ENCODE results near the gene SAMD10. TPM values are rescaled to one million over a fixed set of nuclear protein-coding genes. Genes with fewer than 3 reads are reported as not detected.

The SAMD10 gene
- total and polyA plus RNA-seq, 10 of the 15 experiments (the other 5 are each of a cell fraction or from before 2014, with no cell fraction given), result 1.3 to 51.4 (median 17.9) TPM

DNA sequence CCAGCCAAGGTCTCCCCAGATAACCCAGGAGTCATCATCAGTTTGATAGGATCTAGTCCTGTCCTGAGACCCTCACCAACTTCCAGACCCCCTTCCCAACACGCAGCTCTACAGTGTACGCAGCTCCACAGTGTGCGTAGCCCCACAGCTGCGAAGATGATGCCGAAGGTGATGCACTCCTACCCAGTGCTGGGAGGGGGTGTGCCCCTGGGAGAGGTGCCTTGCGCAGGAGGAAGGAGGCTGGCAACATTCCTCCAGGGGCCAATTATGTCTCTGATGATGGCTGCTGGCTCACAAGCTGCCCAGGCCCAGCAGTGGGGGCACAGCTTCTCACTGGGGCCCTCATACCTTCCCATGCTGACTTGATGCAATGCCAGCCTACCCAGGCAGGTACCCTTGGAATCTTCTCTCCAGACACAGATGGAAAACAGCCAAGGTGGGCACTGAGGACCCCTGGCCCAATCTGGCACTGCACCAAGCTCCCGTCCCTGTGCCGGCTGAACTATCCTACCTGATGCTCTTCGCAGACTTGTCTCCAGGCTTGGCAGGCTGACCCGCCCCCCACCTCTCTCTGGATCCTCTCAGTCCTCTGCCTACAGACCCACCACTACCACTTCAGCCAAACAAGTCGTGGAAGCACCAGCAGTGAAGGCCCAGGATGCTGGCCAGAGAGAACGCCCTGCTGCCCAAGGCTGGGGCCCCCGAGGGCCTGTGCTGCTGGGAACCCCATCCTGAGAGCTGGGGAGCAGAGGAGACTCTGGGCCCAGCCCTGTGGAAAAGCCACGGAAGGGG, 11.1 kb downstream of the SAMD10 start:
- CTCF ChIA-PET, result interaction anchor here (1.0 to 1.2 kb wide), 2 partner anchors 14 to 71 kb away, joined by 3 to 4 read pairs; no protein-coding TSS in a partner anchor
- TF ChIP-seq BRCA1 (IDR thresholded peaks at IDR 0.05; ENCODE audit: low read depth, low read length) (no peak), CBFB (IDR thresholded peaks at IDR 0.05; ENCODE audit: low read depth) (no peak), SIN3A (IDR thresholded peaks at IDR 0.05; ENCODE audit: low read depth, low read length) (no peak), KLF5 (IDR thresholded peaks at IDR 0.05; ENCODE audit: partially characterized antibody) (no peak), EED (IDR thresholded peaks at IDR 0.05; ENCODE audit: low read depth) (0 out of 2 replicates have a peak, but pooled peaks have one; percentile 12), POLR2A (IDR thresholded peaks at IDR 0.05; ENCODE audit: low read depth, low read length) (peak; percentile 28), CREM (IDR thresholded peaks at IDR 0.05; ENCODE audit: low read depth) (no peak)
- no peaks in the 10 kb centered on the region for H3K27me3 ChIP-seq (replicated peaks in 1 of 2; ENCODE audit: control insufficient read depth in 2 of 2, insufficient read depth in 2 of 2, low read length in 1 of 2)
- H3K9me3 ChIP-seq (replicated peaks; ENCODE audit: control insufficient read depth, insufficient read depth, low read length), result no peaks in the 10 kb centered on the region
- RAD21 ChIA-PET (ENCODE audit: unreplicated experiment), result no interaction called here
- peaks cover 11% of the 10 kb centered on the region for H3K4me1 ChIP-seq (ENCODE audit: control insufficient read depth, insufficient read depth, low read length)
- H3K79me2 ChIP-seq (ENCODE audit: control insufficient read depth, insufficient read depth, low read length), result peaks cover 15% of the 10 kb centered on the region
- H3K9ac ChIP-seq (ENCODE audit: control insufficient read depth, insufficient read depth, low read length), result peak overlapping the region; percentile 92
- peak; percentile 11; the same call in 1 of the 3 replicates for ATAC-seq
- no peak overlapping the region for H2AFZ ChIP-seq (ENCODE audit: control insufficient read depth, low read depth, low read length)
- peak overlapping the region; percentile 72 for H3K27ac ChIP-seq (ENCODE audit: control insufficient read depth, insufficient read depth)
- SMC1A ChIA-PET (ENCODE audit: uncharacterized antibody, unreplicated experiment), result no interaction called here
- peaks cover 6 to 13% of the 10 kb centered on the region in 2 experiments; a peak in 3 of 4 replicates for H3K36me3 ChIP-seq (ENCODE audit: control insufficient read depth in 2 of 2, insufficient read depth in 2 of 2, low read length in 1 of 2)
- peak overlapping the region; percentile 82 for H3K4me3 ChIP-seq
- intact Hi-C loops (cut with micrococcal nuclease; ENCODE audit: unreplicated experiment) (no loop called here), in situ Hi-C loops (cut with MboI) (no loop called here)
- no peaks in the 10 kb centered on the region for H4K20me1 ChIP-seq (ENCODE audit: control insufficient read depth, insufficient read depth)
- H3K4me2 ChIP-seq (ENCODE audit: control insufficient read depth, insufficient read depth), result peak overlapping the region; percentile 97
- no peak for FAIRE-seq
- no TSS peak for BruUV-seq (replicated peaks)
- POLR2A ChIA-PET, result interaction anchor here (1.4 kb wide), 1 partner anchor 11 kb away, joined by 11 read pairs; the partner anchor contains the start of gene UCKL1
- DNase-seq (ENCODE audit: low read depth, low spot score), result no peak
- 78% methylated on average over 14 of the region's 14 CpGs for WGBS (ENCODE audit: insufficient coverage, insufficient replicate concordance, low lambda C conversion rate, missing lambda C conversion rate)

All from GM12878 (cell line).